ENCODE results near the gene SIX1.

SIX1 gene

DNA sequence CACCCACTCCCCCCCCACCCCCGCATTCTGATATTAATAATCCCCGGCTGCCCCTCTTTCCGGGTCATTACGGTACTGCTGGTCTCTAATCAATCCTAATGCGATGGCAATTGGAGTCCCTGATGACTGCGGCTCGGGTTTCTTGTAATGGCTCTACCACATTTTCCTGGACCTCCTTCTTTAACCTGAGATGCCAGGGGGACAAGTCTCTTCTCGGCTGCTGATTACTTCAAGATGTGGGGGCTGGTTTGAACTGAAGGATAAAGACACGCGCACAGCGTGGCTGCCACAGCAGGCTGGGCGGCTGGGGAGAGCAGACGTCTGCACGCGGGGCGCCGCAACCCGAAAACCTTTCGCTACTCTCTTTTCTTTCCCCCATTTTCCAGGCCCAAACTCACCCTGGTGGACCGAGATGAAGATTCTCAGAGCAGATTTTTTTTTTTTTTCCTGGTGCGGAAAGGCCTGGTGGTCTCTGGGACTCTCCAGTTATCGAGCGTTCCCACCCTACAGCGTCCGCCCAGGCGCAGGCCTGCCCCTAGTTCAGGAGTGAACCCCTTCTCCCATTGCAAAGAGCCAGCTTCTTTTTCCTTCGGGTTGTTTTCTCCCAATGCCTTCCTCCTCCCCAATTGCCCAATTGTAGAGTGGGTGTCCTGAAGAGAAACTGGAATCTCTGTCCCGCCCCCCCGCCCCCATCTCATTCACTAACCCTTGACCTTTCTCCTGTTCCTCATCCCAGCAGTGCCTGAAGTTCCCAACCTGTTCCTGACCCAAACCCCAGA is 6.0 kb upstream of the SIX1 start:
- no peak for DNase-seq

DNA sequence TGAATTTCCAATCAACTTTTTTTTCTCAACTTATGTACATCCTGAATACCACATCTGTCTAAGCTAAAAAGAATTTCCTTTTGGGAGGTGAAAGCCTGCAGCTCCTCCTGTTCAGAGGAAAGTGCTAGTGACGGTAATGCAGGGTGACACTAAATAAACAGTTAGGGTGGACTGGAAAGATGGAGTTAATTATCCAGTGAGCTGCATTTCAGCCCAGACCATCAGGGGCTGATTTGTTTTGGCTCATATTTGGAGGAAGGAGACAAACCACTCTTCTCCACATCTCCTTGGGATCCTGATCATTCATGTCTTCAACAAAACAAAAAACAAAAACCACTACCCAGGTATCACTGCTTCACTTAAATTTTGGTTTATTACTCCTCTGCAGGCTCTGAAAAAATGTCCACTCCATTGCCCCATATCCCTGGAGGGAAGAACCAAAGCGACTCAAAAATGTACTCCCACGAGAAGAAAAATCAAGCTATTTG is 5.1 kb upstream of the SIX1 start:
- DNase-seq = no peak

- no peak for DNase-seq
These were observed 4.5 kb upstream of the SIX1 start for GRCh38 chr14:60653701-60654161.

DNA sequence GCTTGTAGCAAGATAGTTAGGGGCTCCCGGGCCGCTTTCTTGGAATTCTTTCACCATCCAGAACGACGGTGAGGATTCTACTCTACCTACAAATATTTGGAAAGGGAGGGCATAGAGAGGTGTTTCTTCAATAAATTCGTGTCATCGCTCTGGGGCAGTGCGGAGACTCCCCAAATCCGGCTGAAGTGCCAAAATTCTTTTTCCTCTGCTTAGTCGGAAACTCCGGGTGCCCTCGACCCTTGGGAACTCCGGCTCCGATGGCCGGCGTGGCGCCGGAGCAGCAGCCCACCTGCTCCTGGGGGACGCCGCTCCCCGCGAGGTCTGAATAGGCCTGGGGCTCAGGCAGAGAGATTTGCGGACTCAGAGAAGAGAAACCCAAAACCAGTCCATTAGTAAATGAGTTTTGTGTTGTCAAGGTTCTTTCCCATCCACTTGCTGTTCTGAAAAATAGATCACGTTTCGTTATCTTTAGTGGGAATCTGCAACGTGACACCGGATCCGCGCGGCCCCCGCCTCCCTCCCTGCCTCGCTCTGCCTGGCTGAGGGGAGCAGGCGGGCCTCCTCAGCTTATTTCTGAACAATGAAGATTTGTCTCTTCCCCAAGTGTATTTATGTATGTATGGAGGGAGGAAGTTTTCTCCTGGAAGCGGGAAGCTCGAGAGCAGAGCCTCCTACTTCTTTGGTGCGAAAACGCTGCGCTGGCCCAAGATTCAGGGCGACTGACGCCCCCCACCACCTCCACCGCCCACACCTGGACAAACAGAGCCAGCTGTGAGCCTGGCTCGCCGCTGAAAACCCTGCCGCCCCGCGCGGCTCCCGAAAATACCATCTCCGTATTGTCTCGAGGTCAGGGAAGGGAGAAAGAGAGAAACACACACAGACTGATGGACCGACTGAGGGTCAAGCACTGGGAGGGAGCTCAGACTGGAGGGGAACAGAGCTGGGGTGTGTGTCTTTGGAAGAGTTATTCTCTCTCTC is 3.7 kb upstream of the SIX1 start:
- DNase-seq = no peak

DNA sequence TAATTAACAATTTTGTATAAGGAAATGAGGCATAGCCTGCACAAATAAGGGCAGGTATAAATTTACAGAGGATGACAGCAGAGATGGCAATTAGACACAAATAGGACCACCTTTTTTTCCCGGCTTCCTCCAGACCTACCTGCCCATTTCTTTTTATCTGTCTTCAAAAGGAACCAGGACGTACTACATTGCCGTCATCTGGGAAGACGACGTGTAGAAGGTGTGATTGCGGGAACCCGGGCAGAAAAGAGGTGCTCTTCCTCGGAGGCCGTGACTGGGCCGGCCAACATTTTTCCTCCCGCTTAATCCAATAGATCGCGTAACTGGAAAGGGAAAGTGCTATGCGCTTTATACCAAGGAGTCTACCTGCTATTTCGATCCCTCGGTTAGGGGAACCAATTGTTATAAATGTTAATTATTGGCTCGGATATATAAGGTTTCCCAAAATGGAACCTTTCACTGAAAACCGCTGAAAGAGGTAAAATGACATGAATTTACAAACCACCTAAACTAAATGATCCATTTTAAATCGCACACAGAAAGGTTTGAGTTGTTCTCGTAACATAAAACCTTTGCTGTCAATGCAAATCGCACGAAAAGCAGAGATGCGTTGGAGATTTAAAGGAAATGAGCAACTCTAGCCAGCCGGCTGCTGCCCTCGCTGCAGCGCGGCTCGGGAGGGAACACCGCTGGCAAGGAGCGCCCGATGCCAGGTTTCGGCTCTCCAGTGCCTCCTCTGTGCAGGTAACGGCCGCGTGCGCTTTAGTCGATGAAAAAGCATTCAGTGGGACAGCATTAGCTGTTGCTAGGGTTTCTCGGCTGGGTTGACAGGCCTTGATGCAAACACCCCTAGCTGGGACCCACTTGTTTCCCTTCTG is 2.8 kb upstream of the SIX1 start:
- no peak for DNase-seq

- no peak for DNase-seq
These were observed 2.0 kb upstream of the SIX1 start for GRCh38 chr14:60651086-60651795.

GRCh38 chr14:60650373-60650961 is 1.2 kb upstream of the SIX1 start:
- DNase-seq = no peak

DNA sequence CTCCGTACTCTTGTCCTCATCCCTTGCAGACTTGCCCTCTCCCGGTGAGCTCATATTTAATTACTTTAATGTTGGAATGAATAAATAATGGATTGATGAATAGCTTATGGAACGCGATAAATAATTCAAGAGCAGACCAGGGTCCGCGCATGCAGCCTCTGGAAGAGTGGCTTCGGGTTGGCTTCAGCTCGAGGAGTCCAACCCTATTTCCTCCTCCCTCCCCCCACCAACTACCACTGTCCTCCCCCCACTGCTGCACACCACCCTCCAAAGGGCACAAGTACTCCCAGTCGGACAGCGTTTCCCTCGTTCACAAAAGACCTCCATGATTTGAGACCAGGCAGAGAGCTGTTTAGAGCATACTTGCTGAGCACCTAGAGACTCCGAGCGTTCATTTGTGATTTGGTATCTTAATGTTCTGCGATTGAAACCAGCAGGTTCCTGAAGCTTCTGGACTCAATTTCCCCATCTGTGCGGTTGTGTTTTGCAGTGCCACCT is 647 bp upstream of the SIX1 start:
- no peak for DNase-seq

DNA sequence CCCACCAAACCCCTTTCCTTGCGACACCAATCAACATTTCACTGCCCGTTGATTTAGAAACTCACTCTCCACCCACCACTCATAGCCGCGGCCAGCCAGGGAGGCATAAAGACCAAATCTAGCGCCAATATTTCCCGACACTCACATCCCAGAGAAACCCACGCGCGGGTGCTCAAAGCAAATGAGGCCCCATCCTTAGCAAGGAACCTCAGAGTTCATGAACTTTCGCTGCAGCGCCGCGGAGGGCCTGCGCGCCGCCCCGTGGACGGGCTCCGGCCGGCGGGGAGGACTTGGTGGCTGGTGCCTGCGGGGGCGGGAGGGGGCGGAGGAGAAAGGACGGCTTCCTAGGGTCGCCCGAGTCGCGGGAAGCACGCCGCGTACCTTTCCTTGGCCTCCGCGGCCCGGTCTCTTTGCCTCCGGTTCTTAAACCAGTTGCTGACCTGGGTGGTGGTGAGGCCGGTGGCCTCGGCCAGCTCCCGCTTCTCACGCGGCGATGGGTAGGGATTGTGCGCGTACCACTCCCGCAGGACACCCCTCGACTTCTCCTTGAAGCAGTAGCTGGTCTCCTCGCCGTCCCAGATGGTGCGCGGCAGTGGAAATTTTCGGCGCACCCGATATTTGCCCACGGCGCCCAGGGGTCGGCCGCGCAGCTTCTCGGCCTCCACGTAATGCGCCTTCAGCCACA is 886 bp downstream of the SIX1 start:
- DNase-seq = no peak

DNA sequence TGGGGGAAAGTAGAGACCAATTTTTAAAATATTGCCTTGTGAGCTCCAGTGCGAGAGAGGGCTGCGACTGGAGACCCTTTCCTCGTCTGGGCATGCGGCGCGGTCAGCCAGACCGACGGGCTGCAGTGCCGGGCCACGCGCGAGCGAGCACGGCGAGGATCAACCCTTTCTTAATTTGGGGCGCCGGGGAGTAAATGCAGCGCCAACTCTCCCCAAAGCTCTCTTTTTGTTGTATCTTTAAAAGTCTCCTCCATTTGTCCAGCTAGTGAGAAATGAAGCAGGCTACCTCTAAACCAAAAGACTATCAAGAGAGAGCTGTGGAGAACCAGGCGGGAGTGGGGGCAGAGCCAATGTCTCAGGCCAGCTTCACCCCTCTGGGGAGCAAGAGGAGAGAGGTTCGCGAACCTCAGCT is 1.4 kb downstream of the SIX1 start:
- DNase-seq = no peak

DNA sequence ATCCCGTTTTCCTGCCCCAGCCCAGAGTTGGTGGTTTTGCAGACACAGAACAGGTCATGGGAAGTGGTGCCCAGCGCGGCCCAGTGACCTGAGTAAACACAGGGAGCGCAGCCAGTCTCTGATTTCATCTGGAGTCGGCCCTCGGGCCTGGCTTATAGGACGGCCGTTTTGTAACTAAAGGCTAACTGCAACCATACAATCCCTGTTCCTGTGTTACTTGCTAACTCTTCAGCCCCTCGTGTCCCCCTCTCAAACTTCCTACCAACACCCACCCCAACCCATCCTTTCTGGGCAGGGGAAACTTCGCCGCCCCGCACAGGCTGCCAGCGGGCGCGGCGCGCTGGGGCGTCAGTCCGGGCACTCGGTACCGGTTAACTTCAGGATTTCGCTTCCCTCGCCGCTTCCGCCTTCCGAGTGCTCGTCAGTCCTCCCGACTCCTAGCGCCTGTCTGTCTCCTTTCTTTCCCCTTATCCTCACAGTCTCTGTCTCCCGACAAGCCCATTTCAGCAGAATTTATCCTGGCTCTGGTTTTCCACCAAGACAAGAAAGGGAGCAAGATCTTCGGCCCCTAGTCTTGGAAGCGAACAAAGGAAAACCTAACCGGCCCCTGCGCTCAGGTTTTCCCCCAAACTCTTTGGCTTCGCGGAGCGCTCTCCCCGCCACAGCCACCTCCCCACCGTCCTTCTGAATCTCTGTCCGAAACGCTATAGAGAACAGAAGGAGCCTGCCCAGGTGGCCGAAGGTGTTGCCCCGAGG is 2.0 kb downstream of the SIX1 start:
- DNase-seq = no peak

GRCh38 chr14:60646226-60646818 is 3.0 kb downstream of the SIX1 start:
- no peak for DNase-seq

GRCh38 chr14:60645126-60645741 is 4.0 kb downstream of the SIX1 start:
- no peak for DNase-seq

DNA sequence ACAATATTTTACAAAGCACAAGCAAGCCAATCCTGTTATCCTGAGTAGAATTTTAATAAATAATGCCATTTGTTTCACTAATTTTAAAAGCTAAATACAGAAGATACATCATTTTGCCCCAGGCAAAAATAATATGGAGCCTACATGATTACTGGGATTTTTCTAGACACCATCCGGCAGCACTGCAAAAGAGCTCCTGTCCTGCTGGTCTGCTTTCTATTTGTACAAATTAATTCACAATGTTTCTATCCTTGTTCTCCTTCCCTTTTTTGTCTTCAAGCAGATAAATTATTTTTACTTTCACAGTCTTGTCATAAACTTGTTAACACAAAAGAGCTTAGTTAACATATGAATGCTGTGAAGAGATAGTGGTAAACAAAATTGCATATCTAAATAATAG is 4.6 kb downstream of the SIX1 start:
- DNase-seq = no peak

- no peak for DNase-seq
These were observed 5.6 kb downstream of the SIX1 start for GRCh38 chr14:60643463-60644314.

DNA sequence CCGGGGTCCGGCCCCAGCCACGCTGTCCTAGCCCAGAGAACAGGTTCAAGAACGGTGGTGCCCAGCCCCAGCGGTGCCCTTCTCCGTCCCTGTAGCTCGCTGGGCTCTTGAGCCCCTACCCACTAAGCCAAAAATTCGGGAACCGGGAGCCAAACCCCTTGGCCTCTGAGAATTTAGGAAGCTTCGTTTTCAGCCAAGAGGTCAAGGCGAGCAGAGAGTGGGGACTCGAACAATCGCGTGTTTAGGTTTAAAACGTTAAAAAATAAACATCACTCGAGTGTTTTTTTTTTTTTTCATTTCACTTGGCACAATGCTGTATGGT is 6.2 kb downstream of the SIX1 start:
- no peak for DNase-seq

- no peak for DNase-seq
These were observed 6.8 kb downstream of the SIX1 start for GRCh38 chr14:60642270-60643140.
